Ascending aorta (tissue), 2 donors: Measurements from ENCODE around the gene SORCS2. TPM values are rescaled to one million over a fixed set of nuclear protein-coding genes. Genes with fewer than 3 reads are reported as not detected.

ENCODE experiments used
- DNase-seq, 2 donors: peaks; one replicate each; pipeline ENCODE4 v3.0.0-alpha.2; 2019; ENCODE audit warnings: low spot score in 2 of 2
- H3K27ac ChIP-seq, 2 donors: fragments of 200-600 bp; sonication (generic); one replicate each; pipeline ENCODE4 v1.5.1; 2016 to 2017; ENCODE audit warnings: mild to moderate bottlenecking in 1 of 2
- H3K27me3 ChIP-seq: fragments of 200-600 bp; sonication (generic); one replicate; pipeline ENCODE4 v1.5.1; 2017
- H3K36me3 ChIP-seq, 2 donors: fragments of 200-600 bp; sonication (generic); one replicate each; pipeline ENCODE4 v1.5.1; 2016
- H3K4me1 ChIP-seq, 2 donors: fragments of 200-600 bp; sonication (generic); one replicate each; pipeline ENCODE4 v1.5.1; 2016 to 2017; ENCODE audit warnings: mild to moderate bottlenecking in 1 of 2
- H3K4me3 ChIP-seq, 2 donors: fragments of 200-600 bp; sonication (generic); one replicate each; pipeline ENCODE4 v1.5.1; 2016 to 2017; ENCODE audit warnings: mild to moderate bottlenecking in 1 of 2
- H3K9me3 ChIP-seq, 2 donors: fragments of 200-600 bp; sonication (generic); one replicate each; pipeline ENCODE4 v1.5.1; 2016
- intact Hi-C: fragments of 100-400 bp; cut with DNase I; formaldehyde crosslinking; loops from one replicate; pipeline ENCODE4 v1.15.1; 2023
- total RNA-seq: library from RNA; depleted of rRNA; stranded (reverse); fragments of >200 nt; gene quantifications from one replicate; pipeline ENCODE4 v1.1.0, GENCODE V29; 2016
- TF ChIP-seq, protein P1 (sequence below), 3 experiments: fragments of 200-600 bp in 2 of 3; fragments of 450-650 bp in 1 of 3; sonication (generic) in 2 of 3; IDR thresholded peaks; one replicate each; pipeline ENCODE4 v1.5.1; 2016 to 2019; ENCODE audit warnings: antibody characterized with exemption in 3 of 3, mild to moderate bottlenecking in 1 of 3, moderate library complexity in 1 of 3

SORCS2 gene
- total RNA-seq, 1 donor from 2014 or later = 0.32 TPM

DNA sequence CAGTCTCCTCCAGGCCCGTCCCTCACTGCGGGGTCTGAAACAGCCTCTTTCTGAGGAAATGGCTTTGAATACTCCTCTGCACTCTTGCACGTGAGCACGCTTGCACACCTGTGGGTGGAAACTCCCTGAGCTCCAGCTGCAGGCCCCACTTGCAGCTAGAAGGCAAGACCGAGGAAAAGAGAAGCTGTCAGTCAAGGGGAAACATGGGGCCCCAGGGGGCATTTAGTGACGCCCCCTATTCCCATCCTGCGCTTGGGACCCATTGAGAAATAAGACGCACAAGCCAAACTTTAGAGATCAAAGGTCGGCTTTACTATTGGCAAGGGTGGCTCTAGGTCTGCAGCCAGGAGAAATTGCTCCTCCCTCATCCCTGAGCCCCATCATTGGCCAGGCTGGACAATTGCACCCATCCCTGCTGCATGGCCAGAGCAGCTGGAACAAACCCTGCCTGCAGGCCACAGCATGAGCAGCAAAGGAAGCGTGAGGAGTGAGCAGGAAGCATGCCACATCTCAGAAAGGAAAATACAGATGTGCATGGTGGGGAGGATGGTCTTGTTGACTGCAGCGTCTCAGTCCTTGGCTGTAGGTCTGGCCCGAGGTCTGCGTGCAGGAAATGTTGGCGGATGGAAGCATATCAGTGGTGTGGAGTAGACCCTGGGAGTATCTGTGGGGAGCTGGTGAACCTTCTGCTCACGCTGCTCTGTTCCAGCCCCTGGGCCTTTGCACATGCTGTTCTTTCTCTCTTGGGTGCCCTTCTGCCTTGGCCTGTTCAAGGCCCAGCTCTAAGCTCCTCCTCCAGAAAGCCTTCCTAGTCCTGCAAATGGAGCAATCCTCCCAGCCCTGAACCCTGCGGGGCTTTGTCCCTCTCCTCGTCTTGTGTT is 148.5 kb downstream of the SORCS2 start:
- TF ChIP-seq, protein P1, sequence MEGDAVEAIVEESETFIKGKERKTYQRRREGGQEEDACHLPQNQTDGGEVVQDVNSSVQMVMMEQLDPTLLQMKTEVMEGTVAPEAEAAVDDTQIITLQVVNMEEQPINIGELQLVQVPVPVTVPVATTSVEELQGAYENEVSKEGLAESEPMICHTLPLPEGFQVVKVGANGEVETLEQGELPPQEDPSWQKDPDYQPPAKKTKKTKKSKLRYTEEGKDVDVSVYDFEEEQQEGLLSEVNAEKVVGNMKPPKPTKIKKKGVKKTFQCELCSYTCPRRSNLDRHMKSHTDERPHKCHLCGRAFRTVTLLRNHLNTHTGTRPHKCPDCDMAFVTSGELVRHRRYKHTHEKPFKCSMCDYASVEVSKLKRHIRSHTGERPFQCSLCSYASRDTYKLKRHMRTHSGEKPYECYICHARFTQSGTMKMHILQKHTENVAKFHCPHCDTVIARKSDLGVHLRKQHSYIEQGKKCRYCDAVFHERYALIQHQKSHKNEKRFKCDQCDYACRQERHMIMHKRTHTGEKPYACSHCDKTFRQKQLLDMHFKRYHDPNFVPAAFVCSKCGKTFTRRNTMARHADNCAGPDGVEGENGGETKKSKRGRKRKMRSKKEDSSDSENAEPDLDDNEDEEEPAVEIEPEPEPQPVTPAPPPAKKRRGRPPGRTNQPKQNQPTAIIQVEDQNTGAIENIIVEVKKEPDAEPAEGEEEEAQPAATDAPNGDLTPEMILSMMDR (IDR thresholded peaks at IDR 0.05) = no peak
- Histone ChIP-seq H3K4me1 (no peaks in the 10 kb centered on the region), H3K4me3 (no peak overlapping the region), H3K9me3 (peaks cover 0 to 5% of the 10 kb centered on the region in 2 donors), H3K36me3 (no peaks in the 10 kb centered on the region), H3K27me3 (no peaks in the 10 kb centered on the region), H3K27ac (no peak overlapping the region)
- DNase-seq = no peak
- intact Hi-C loops = no loop called here

DNA sequence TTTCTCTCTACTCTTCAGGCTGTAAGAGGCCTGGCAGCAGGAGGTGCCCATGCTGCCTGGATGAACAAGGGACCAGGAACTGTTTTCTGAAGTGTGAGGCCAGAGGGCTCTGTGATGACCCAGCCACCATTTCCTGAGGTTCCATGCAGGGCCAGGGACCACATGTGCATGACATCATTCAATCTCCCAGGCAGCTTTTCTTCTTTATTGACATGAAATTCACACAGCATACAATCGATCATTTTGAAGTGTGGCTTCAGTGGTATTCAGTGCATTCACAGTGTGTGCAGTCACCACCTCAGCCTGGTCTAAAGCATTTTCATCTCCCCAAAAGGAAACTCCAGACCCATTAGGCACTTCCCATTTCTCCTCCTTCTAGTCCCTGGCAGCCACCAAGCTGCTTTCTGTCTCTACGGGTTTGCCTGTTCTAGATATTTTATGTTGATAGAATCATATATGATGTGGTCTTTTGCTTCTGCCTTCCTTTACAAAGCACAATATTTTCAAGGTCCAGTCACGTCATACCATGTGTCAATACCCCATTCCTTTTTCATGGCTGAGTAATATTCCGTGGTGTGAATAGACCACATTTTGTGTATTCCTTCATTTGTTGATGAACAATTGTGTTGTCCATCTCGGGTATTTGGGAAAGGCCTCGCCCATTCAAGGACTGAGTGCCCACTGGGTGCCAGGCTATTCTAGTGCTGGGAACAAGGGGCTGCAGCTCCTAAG is 149.3 kb downstream of the SORCS2 start:
- no peak for DNase-seq
- no peaks in the 10 kb centered on the region for H3K36me3 ChIP-seq
- no peak overlapping the region for H3K27ac ChIP-seq
- no peak overlapping the region for H3K4me3 ChIP-seq
- no peaks in the 10 kb centered on the region for H3K4me1 ChIP-seq
- H3K27me3 ChIP-seq = no peaks in the 10 kb centered on the region
- TF ChIP-seq, protein P1 (IDR thresholded peaks at IDR 0.05) = no peak
- intact Hi-C loops = no loop called here
- H3K9me3 ChIP-seq = peaks cover 0 to 14% of the 10 kb centered on the region in 2 donors

DNA sequence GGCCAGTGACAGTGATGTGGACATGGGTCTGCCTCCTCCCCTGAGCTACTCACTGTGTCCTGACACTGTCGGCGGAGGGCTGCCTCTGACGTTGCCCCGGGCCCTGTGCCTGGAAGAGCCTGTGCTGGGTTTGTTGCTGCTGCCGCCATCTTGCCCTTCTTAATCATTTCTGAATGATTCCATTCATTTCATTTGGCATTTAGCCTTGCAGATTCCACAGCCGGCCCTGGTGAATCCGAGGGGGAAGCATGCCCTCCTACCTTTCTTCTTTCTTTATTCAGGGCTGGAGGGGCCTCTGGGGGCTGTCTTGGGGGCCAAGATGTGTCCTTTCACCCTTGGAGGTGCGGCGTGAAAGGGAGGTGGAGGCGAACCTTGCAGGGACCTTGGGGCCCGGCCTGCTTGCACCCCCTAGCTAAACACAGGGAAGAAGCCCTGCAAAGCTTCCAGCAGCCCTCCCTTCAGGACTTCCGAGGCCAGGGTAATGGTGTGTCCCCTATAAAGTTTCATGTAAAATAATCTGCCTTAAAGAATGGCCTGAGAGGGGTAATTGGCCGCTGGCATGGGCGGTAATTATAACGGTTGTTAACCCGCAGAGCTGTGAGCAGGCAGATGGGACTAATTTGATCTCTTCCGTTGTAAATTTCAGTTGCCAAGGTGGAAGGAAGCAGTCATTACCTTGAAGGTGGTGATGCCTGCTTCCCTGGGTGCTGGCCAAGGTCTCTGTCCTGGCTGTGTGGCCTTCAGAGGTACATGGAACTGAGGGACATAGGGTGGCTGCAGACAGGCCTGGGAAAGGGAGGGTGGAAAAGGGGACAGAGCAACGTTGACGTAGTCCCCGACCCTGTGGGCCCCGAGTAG is 150.1 kb downstream of the SORCS2 start:
- Histone ChIP-seq H3K27me3 (no peaks in the 10 kb centered on the region), H3K4me1 (no peaks in the 10 kb centered on the region), H3K9me3 (peaks cover 0 to 14% of the 10 kb centered on the region in 2 donors), H3K27ac (no peak overlapping the region), H3K36me3 (no peaks in the 10 kb centered on the region), H3K4me3 (no peak overlapping the region)
- intact Hi-C loops = no loop called here
- DNase-seq = no peak
- TF ChIP-seq, protein P1 (IDR thresholded peaks at IDR 0.05) = no peak

DNA sequence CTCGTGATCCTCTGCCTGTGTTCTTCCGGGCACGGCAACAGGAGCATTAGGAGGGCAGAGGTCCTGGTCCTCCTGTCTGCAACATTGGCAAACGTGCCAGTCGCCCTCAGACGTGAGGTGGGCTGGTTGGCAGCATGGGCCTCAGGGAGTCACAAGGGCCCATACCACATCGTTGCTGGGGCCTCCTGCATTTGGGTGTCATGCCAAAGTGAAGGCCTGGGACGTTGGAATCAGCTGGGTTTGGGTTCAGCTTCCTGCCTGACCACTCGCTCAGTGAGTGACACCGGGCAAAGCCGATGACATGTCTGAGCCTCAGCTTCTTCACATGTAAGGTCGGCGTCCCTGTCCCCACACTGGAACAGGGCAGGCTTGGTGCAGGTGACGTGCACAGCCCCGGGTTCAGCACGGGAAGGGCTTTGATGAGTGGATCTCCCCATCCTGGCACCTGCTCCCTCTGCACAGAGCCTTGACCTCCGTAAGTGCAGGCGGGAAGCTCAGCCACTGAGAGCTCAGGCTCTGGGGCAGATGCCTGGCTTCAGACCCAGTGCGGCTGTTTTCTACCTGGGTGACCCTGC is 150.8 kb downstream of the SORCS2 start:
- H3K4me1 ChIP-seq = no peaks in the 10 kb centered on the region
- no peak overlapping the region for H3K27ac ChIP-seq
- intact Hi-C loops = no loop called here
- no peaks in the 10 kb centered on the region for H3K27me3 ChIP-seq
- no peak overlapping the region for H3K4me3 ChIP-seq
- H3K9me3 ChIP-seq = peaks cover 0 to 14% of the 10 kb centered on the region in 2 donors
- no peaks in the 10 kb centered on the region for H3K36me3 ChIP-seq
- DNase-seq = no peak
- TF ChIP-seq, protein P1 (IDR thresholded peaks at IDR 0.05) = no peak

DNA sequence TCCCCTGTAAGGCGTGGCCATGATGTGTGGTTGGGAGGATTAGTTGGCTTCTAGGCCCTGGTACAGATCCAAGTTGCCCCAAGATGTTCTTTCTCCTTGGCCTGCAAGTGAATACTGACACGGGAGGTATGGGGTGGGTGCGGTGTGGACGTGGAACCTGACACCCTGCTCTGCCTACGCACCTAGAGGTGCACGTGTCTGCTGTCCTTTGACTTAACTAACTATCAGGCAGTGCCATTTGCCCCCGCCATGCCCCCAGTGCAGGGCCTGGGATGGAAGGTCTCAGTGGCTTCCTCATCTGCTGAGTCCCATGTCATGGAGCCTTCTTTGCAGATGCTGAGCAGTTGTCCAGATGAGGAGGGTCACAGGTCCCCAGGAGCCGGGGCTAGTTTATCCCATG is 151.6 kb downstream of the SORCS2 start:
- H3K4me1 ChIP-seq = no peaks in the 10 kb centered on the region
- H3K27me3 ChIP-seq = no peaks in the 10 kb centered on the region
- TF ChIP-seq, protein P1 (IDR thresholded peaks at IDR 0.05) = no peak
- intact Hi-C loops = no loop called here
- no peaks in the 10 kb centered on the region for H3K36me3 ChIP-seq
- H3K9me3 ChIP-seq = peaks cover 0 to 14% of the 10 kb centered on the region in 2 donors
- H3K4me3 ChIP-seq = no peak overlapping the region
- no peak overlapping the region for H3K27ac ChIP-seq
- no peak for DNase-seq
